GM03348 (cell line): ENCODE measurements around the gene C4orf50.
"Not testable (repeated sequence)": the region's sequence is repeated elsewhere in the genome, so short reads cannot be mapped to it uniquely, and the experiment has no call there.

Source experiments
- DNase-seq: peaks from one replicate; pipeline ENCODE4 v3.0.0; 2012; ENCODE audit warnings: low spot score

Gene C4orf50

GRCh38 chr4:6017030-6017429 is 1.2 kb downstream of the C4orf50 start:
- DNase-seq, result no peak

GRCh38 chr4:6013564-6013963 is 4.7 kb downstream of the C4orf50 start:
- no peak for DNase-seq

- DNase-seq, result no peak
These were observed 6.0 kb downstream of the C4orf50 start for GRCh38 chr4:6012200-6012599.

- DNase-seq, result no peak
These were observed 6.5 kb downstream of the C4orf50 start for GRCh38 chr4:6011686-6012085.

- DNase-seq, result no peak
These were observed 7.0 kb downstream of the C4orf50 start for GRCh38 chr4:6011271-6011671.

- DNase-seq, result no peak
These were observed 7.4 kb downstream of the C4orf50 start for GRCh38 chr4:6010789-6011188.

GRCh38 chr4:6009452-6009851 is 8.8 kb downstream of the C4orf50 start:
- DNase-seq, result no peak

- no peak for DNase-seq
These were observed 9.4 kb downstream of the C4orf50 start for GRCh38 chr4:6008766-6009385.

- DNase-seq, result no peak
These were observed 10.1 kb downstream of the C4orf50 start for GRCh38 chr4:6008092-6008551.

GRCh38 chr4:6005175-6005574 is 13.1 kb downstream of the C4orf50 start:
- DNase-seq, result no peak

GRCh38 chr4:6003485-6003884 is 14.7 kb downstream of the C4orf50 start:
- DNase-seq, result not testable (repeated sequence)

- DNase-seq, result no peak
These were observed 15.3 kb downstream of the C4orf50 start for GRCh38 chr4:6002926-6003325.

- no peak for DNase-seq
These were observed 15.8 kb downstream of the C4orf50 start for GRCh38 chr4:6002492-6002833.

- no peak for DNase-seq
These were observed 16.3 kb downstream of the C4orf50 start for GRCh38 chr4:6001680-6002491.

GRCh38 chr4:5999830-6000365 is 18.3 kb downstream of the C4orf50 start:
- no peak for DNase-seq

GRCh38 chr4:5999356-5999755 is 18.9 kb downstream of the C4orf50 start:
- DNase-seq, result no peak

GRCh38 chr4:5998333-5998936 is 19.8 kb downstream of the C4orf50 start:
- DNase-seq, result peak; percentile 87

GRCh38 chr4:5996641-5997040 is 21.6 kb downstream of the C4orf50 start:
- no peak for DNase-seq

GRCh38 chr4:5995901-5996623 is 22.2 kb downstream of the C4orf50 start:
- no peak for DNase-seq

- no peak for DNase-seq
These were observed 24.1 kb downstream of the C4orf50 start for GRCh38 chr4:5993876-5994811.

- not testable (repeated sequence) for DNase-seq
These were observed 24.9 kb downstream of the C4orf50 start for GRCh38 chr4:5993346-5993745.
